Adrenal gland (tissue), 12 donors: Measurements from ENCODE around the gene PALS2. TPM values are rescaled to one million over a fixed set of nuclear protein-coding genes. Genes with fewer than 3 reads are reported as not detected.

ENCODE experiments used
- DNase-seq, 7 donors: peaks; one replicate each; pipeline ENCODE4 v3.0.0-alpha.2; 2019 to 2020
- H3K27ac ChIP-seq, 5 donors: fragments of 200-600 bp; sonication (generic) in 4 of 5; 1 replicate in 3 of 5; 2 replicates in 2 of 5; pipeline versions ENCODE4 v1.5.1 to v1.8.0; 2016 to 2020; ENCODE audit warnings: mild to moderate bottlenecking in 1 of 5
- H3K27me3 ChIP-seq: fragments of 200-600 bp; 2 replicates; pipeline ENCODE4 v1.8.0; 2021
- H3K36me3 ChIP-seq, 2 donors: fragments of 200-600 bp; replicated peaks in 1 of 2; 1 replicate in 1 of 2; 2 replicates in 1 of 2; pipeline versions ENCODE4 v1.5.1 to v1.8.0; 2018 to 2022
- H3K4me1 ChIP-seq, 2 donors: fragments of 200-600 bp; replicated peaks in 1 of 2; 1 replicate in 1 of 2; 2 replicates in 1 of 2; pipeline versions ENCODE4 v1.5.1 to v1.8.0; 2018 to 2021
- H3K4me3 ChIP-seq, 4 donors: fragments of 200-600 bp; sonication (generic) in 3 of 4; one replicate each; pipeline ENCODE4 v1.5.1; 2016 to 2018
- H3K9me3 ChIP-seq, 3 donors: fragments of 200-600 bp; sonication (generic) in 1 of 3; replicated peaks in 1 of 3; 1 replicate in 2 of 3; 2 replicates in 1 of 3; pipeline versions ENCODE4 v1.5.1 to v1.8.0; 2016 to 2021
- POLR2A ChIP-seq, 2 donors: fragments of 450-650 bp; IDR thresholded peaks; one replicate each; pipeline ENCODE4 v1.6.1; 2017; ENCODE audit warnings: antibody characterized with exemption in 2 of 2, mild to moderate bottlenecking in 2 of 2, moderate library complexity in 1 of 2
- WGBS, 4 donors: extraction: QIAGEN DNeasy Blood & Tissue Kit in 2 of 4; methylation state at CpG; one replicate each; pipeline versions ENCODE4 v1.1.5 to v1.1.7; 2013 to 2017; 5-methylcytosine and 5-hydroxymethylcytosine counted together
- intact Hi-C, 2 donors: fragments of 100-400 bp; cut with DNase I; formaldehyde crosslinking; loops; one replicate each; pipeline versions ENCODE4 v1.14.1 to v1.15.0; 2022 to 2023
- polyA plus RNA-seq, 3 donors: library from polyadenylated mRNA; stranded (reverse); fragments of 200-250 nt in 2 of 3; fragments of 350-450 nt in 1 of 3; fragmentation: Illumina TruSeq in 1 of 3; extraction: RNeasy Lipid Tissue Mini Kit (QIAGEN cat#74804) in 1 of 3; gene quantifications; one replicate each; pipeline ENCODE4 v1.2.3, GENCODE V29; 2013 to 2014
- total RNA-seq, 9 donors: library from RNA; depleted of rRNA in 4 of 9; stranded (reverse); fragments of >200 nt in 4 of 9; fragments of 120-200 nt in 1 of 9; fragmentation: NEBNext Ultra II Directional in 1 of 9; extraction: Animal tissue kit (Norgen Biotek cat#: 25700) in 1 of 9; gene quantifications; one replicate each; pipeline versions ENCODE4 v1.1.0 to v1.2.4, GENCODE V29; 2013 to 2023
- TF ChIP-seq, protein P1 (sequence below), 6 experiments: fragments of 450-650 bp in 4 of 6; fragments of 200-600 bp in 2 of 6; sonication (generic) in 1 of 6; IDR thresholded peaks; 1 replicate in 5 of 6; 2 replicates in 1 of 6; pipeline versions ENCODE4 v1.5.1 to v1.8.0; 2016 to 2021; ENCODE audit warnings: antibody characterized with exemption in 6 of 6, mild to moderate bottlenecking in 2 of 6, moderate library complexity in 1 of 6
- donor health status: healthy with polysubstance abuse.
- donor health status: Bipolar disorder and iron deficiency.
- donor health status: DM: yes; HTN: yes; CAD: no.
- donor health status: DM: no; HTN: no; CAD: no.
- donor health status: DM: no; HTN: no; CAD: no.
- donor health status: DM: yes; HTN: yes; CAD: no.

The PALS2 gene
- total and polyA plus RNA-seq, 12 donors, result 0.98 to 61.1 (median 9.5) TPM

DNA sequence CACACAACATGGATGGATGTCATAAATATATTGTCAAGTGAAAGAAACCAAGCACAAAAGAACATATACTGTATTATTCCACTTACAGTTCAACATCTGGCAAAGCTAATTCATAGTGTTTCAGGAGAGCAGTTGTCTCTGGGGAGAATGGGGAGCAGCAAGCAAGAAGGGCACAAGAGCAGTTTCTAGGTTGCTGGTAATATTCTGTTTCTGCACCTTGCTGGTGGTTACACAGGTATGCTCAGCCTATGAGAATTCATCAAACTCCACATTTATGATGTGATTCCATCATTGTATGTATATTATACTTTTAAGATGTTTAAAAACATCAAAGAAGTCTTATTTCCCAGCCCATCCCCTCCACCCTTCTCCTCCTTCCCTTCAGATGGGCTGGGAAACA lies 18.1 kb upstream of the PALS2 start:
- H3K27me3 ChIP-seq, result peaks cover 5% of the 10 kb centered on the region
- H3K36me3 ChIP-seq, result no peaks in the 10 kb centered on the region
- no peaks in the 10 kb centered on the region for H3K4me1 ChIP-seq
- DNase-seq, result no peak
- no peak overlapping the region for H3K4me3 ChIP-seq
- no peaks in the 10 kb centered on the region for H3K9me3 ChIP-seq
- TF ChIP-seq POLR2A (IDR thresholded peaks at IDR 0.05), result no peak
- TF ChIP-seq, protein P1, sequence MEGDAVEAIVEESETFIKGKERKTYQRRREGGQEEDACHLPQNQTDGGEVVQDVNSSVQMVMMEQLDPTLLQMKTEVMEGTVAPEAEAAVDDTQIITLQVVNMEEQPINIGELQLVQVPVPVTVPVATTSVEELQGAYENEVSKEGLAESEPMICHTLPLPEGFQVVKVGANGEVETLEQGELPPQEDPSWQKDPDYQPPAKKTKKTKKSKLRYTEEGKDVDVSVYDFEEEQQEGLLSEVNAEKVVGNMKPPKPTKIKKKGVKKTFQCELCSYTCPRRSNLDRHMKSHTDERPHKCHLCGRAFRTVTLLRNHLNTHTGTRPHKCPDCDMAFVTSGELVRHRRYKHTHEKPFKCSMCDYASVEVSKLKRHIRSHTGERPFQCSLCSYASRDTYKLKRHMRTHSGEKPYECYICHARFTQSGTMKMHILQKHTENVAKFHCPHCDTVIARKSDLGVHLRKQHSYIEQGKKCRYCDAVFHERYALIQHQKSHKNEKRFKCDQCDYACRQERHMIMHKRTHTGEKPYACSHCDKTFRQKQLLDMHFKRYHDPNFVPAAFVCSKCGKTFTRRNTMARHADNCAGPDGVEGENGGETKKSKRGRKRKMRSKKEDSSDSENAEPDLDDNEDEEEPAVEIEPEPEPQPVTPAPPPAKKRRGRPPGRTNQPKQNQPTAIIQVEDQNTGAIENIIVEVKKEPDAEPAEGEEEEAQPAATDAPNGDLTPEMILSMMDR (IDR thresholded peaks at IDR 0.05), result no peak
- intact Hi-C loops, result no loop called here
- H3K27ac ChIP-seq, result no peak overlapping the region

- no peaks in the 10 kb centered on the region for H3K4me1 ChIP-seq
- intact Hi-C loops, result no loop called here
- H3K27ac ChIP-seq, result no peak overlapping the region
- no peaks in the 10 kb centered on the region for H3K36me3 ChIP-seq
- no peak overlapping the region for H3K4me3 ChIP-seq
- DNase-seq, result no peak
- WGBS, 4 donors, result 76 to 85% (median 82%) methylated on average over 5 of the region's 5 CpGs
- H3K9me3 ChIP-seq, result no peaks in the 10 kb centered on the region
- TF ChIP-seq, protein P1 (IDR thresholded peaks at IDR 0.05), result no peak
- no peak for TF ChIP-seq POLR2A (IDR thresholded peaks at IDR 0.05)
- H3K27me3 ChIP-seq, result no peaks in the 10 kb centered on the region
Observed at GRCh38 chr7:24555719-24556118, 17.5 kb upstream of the PALS2 start.

DNA sequence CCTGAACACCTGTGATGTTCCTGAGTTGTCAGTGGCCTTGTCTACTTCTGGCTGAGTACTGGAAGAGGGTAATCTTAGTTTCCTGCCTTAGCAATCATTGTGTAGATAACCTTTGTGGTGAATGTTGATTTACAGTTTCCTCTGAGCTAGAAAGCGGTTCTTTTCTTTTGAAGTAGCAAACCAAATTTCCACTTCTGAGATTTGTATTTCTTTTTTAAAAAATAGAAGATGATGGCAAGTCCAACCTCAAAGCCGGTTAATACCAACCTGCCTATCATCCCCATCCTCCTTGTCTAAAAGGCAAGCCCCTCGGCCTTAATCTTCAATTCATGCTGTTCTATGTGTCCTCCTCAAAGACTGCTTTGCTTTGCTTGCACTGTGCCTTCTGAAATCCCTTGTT lies 12.5 kb upstream of the PALS2 start:
- 69 to 87% (median 81%) methylated on average over 3 of the region's 3 CpGs for WGBS, 4 donors
- Histone ChIP-seq H3K9me3 (no peaks in the 10 kb centered on the region), H3K27ac (no peak overlapping the region), H3K36me3 (no peaks in the 10 kb centered on the region), H3K27me3 (no peaks in the 10 kb centered on the region), H3K4me1 (no peaks in the 10 kb centered on the region), H3K4me3 (no peak overlapping the region)
- TF ChIP-seq, protein P1 (IDR thresholded peaks at IDR 0.05), result no peak
- no peak for TF ChIP-seq POLR2A (IDR thresholded peaks at IDR 0.05)
- no peak for DNase-seq
- intact Hi-C loops, result no loop called here

DNA sequence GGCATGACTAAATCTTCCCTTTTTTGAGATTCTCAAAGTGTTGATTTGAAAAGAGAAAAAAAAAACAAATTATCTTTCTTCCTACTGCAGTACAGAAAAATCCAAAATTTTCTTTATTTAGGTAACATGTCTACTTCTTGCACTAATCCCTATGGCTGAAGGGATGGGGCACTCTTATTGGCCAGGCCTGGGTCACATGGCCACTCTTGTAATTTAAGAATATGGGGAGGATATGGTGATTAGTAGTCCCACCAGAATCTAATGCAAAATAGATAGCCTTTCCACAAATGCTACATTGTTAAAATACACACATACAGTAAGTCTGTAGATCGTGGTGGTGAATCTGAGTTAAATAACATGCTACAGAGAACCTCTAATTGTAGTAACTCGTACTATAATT lies 7.0 kb upstream of the PALS2 start:
- TF ChIP-seq, protein P1 (IDR thresholded peaks at IDR 0.05), result no peak
- TF ChIP-seq POLR2A (IDR thresholded peaks at IDR 0.05), result no peak
- intact Hi-C loops, result no loop called here
- no peaks in the 10 kb centered on the region for H3K9me3 ChIP-seq

More for the DNA sequence above, 7.0 kb upstream of the PALS2 start:
- Histone ChIP-seq H3K27ac (no peak overlapping the region), H3K27me3 (peaks cover 3% of the 10 kb centered on the region), H3K36me3 (no peaks in the 10 kb centered on the region), H3K4me3 (no peak overlapping the region), H3K4me1 (no peaks in the 10 kb centered on the region)
- no peak for DNase-seq
- 81 to 92% (median 87%) methylated on average over 2 of the region's 2 CpGs for WGBS, 4 donors
